ENCODE results near the gene MTUS2.

The MTUS2 gene

DNA sequence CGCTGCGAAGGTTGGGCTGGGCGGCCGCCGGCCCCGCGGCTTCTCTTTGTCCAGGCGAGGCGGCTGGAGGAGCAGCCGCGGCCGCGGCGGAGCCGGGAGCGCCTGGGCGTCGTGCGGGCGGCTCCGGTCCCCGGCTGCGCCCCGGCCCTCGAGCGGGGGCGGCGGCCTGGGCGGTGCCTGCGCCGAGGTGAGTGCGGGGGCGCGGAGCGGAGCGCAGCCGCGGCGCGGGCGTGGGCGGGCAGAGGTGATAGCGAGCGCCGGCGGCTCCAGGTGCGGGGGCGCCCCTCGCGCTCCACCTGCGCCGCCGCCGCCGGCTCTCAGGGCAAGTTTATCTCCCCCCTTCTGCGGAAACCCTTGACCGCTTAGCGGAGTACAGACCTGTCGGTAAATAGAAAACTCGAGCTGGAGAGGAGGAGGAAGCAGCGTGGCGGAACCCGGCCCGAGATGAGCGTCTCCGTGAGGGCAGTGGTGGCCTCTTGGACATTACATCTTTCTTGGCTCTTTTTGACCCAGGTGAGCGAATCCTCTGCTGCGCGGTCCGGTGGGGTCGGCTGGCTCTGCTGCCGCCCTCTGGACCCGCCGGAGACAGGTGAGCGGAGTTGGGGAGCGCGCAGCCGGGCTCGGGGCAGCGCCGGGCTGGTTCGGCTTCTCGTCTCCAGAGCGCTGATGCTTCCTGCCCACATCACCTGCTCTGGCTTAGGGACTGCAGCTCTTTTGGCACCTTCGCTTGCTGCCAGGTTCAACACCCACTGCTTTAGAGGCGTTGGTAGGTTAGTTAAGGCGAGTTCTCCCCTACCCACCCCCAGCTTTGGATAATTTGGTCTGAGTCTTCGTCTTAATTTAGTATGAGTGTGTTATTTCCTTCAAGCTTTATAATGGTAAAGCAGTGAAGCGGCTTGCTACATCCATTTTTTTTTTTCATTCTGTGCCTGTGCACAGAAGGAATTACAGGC, at the start of gene MTUS2:
Gene MTUS2 (plus strand): TSS at position 241 of the 953 bp plus-strand sequence.
- DNase-seq: peak; percentile 44 to 69

DNA sequence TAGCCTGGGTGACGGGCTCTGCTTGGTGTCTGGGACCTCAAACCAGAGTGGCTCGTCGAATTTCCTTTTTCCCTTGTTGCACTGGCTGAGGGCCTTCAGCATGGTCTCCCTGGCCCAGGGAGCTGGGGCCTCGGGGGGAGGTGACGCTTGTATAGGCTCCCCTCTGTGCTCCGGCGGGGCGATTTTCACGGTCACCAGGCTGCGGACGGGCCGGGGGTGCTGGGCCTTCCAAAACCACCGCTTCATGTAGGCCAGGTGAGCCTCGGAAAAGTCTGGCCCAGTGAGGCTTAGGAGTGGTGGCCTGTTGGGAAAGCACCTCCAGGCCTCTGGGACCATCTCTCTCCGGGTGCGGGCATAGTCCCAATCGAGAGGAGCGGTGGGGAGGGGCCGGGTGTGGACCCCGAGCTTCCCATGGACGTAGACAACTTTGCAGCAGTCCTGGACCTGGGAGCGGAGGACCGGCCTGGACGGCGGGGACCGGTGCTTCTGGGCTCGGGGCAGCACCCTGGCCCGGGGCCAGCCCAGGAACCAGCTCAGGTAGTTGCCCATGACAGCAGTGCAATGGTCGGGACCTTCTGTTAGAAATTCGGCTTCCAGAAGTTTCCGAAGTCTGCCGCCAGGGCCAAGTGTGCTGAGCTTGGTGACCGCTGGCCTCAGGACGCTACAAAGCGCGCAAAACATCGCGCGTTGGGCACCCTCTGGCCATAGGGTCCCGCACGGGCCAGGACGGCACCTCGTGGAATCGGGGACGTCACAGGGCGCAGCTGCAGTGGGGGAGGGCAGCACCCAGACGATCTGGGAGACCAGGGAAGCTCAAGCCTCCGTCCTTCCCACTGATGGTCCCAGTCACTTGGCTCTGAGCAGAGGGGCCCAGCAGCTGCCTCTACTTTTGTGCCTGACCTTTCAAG, 41.6 kb upstream of the MTUS2 start:
- no peak for DNase-seq

DNA sequence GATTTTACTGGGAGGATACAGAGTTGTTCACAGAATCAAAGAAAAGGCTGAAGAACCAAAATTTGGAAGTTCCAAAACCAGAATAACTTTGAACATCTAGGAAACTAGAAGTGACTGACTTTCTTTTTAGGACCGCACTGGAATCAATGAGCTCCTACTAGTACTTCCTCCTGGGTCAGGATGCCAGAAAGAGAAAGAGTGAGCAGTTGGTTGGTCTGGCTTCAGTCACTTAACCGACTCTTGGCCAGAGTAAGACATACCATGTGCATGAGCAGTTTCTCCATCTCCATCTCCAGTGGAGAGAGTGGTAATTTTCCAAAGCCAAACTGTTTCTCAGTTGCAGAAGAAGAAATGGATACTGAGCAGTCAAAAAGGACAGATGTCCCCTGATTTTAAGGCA, 27.1 kb upstream of the MTUS2 start:
- no peak for DNase-seq

DNA sequence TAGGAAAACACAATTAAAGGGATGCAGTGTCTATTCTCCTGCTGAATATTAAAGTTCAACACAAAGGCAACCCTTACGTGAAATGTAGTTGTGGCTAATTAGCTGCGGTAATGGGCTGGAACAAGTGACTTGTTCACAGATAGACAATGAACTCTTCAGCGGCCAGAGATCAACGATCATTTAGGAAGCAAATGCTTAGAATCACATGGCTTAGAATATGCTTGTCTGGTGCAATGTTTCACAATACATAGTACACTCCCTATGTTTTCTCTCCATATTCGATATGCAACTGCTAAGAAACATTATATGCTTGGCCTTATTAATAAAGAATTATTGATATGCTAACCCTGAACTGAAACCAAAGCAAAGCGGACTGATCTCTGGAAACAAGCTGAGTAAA, 25.7 kb upstream of the MTUS2 start:
- no peak for DNase-seq

DNA sequence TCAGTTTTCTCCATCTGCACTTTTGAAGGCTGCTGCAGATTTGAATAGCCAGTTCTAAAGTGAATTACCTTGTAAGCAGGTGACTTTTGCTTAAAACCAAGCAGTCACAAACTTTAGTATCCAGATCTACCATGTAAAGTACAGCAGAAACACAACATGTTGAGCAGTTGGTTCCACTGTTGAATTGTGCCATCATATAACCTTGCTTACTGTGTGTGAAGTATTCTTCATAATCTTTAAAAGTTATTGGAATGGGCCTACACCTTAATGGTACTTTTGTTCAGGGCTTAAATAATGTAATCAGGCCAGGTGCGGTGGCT, 23.2 kb upstream of the MTUS2 start:
- no peak for DNase-seq

DNA sequence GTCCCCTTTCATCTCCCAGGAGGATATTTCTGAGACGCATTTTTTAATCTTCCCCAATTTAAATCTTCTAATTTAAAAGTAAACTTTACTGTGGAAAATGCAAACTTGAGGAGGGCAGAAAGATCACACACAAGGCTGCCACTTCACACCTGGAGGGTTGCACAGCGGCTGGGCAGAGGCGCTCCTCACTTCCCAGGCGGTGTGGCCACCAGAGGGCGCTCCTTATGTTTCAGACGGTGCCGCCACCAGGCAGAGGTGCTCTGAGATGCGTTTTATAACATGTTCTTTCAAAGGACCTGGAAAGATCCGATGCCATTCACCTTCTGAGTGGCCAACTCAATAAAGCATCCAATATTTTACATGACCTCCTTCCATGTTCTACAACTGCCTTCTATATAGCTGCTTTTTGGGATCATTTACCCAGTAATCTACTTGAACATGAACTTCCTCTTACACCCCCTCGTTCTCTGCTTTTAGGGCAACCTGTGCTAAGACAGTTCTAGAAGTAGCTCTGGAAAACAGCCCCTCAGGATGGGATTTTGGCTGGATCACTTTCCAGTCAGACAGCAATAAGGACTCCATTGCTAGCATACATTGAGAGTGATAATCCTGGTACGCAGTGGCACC, 14.8 kb upstream of the MTUS2 start:
- no peak for DNase-seq

DNA sequence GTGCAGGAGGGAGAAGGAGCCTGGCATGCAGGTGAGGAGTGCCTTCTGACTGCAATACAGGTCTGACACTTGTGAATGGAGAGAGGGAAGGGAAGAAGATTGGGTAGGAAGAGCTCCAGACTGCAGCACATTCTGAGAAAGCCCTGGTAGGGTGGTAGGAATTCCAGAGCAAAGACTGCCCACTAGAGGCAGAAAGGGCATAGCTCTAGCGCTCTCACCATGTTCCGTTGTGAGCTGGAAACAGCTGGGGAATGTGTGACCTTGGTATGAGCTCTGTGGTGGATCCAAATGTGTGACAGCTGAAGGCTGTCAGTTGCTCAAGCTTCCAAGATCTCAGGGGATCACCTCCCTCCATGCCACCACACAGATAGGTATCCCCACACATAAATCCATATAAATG, 2.9 kb upstream of the MTUS2 start:
- no peak for DNase-seq

DNA sequence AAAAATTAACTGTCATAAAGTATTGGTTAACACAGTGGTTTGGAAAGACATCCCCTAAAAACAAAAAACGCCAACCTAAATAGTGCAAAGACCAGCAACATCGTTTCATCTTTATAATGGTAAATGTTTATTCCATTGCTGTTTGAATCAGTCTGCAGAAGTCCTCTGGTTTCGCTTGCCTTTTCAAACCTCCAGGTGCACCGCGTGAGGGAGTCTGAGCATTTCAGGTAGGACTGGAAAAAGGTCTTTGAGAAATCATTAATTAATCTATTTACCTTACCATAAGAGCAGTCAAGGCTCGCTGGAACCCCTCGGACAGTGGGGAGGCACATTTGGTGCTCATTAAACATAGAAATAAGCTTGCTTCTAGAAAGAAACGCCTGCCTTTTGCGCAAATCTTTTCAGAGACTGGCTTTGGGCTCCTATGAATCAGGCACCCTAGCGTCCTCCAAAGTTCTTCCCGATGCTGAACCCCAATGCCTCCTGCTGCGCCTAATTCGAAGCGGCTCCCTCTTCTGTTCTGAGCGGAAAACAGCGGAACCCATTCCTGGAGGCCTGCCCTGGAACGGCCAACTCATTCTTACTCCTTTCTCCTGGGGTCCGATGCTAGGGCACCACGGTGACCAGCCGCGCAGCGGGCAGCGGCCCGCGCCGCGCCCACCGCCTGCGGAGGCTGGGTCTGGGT, 951 bp upstream of the MTUS2 start:
- DNase-seq: no peak

DNA sequence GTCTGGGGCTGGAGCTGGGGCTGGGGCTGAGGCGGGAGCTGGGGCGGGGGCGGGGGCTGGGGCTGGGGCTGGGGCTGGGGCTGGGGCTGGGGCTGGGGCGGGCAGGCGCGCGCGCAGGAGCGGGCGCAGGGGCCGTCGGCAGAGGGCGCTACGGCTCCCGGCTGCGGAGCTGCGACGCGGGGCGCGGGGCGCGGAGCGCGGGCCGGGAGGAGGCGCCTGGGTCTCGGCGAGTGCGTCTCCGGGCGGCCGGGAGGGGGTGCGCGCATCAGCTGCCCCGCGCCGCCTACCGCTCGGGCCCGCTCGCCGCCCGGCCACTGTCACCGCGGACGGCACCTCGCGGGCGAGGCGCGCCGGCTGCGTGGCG, 422 bp upstream of the MTUS2 start:
- DNase-seq: peak; percentile 20 to 33

DNA sequence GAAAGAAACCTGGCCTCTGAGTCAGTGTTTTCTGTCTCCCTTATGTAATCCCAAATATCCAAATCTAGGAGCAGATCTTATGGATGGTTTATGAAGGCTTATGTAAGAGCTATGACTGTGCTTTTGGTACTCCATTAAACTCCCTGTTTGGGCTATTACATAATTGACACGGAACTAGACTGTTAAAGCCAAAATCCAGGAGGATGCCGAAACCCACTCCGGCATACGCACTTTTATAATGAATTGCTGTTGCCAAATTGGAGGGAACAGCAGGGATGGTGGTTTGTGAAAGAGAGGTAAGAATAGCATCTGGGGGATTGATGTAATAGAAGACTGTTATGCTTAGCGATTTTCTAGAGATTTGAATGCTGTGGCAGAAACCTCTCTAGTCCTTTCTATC, 2.0 kb downstream of the MTUS2 start:
- no peak for DNase-seq

DNA sequence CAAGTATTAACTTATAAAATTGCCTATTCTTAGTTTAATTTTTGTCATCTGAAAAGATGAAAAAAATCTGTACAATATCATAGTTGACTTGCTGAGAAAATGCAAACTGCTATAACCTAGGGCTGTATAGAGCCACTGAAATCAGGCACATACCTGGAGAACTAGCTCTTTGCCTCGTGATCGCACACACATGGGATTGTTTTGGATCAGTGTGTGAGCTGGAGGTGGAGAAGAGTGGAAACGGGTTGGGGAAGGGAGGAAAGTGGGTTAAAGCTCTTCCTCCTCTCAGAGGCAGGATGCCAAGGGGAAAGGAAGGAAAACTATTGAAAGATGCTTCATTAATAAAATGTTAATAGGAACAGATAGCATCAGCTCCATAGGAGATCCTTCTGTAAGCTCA, 2.7 kb downstream of the MTUS2 start:
- DNase-seq: no peak

DNA sequence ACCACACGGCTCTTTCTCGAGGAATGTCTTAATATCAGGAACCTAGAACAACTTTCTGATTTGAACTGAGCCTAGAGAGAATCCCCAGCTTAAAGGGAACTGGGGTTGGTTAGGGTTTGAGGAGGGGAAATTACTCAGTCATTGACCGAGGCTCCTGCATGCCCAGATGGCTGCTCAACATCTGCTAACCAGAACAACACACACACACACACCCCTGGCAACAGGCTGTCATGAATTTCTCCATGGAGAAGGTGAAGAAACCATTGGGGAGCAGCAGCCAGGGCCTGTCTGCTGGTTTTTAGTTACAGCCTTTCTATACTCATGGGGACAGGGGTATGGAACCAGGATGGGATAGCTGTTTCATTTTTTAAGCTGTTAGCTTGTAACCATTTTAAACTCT, 5.2 kb downstream of the MTUS2 start:
- DNase-seq: no peak

DNA sequence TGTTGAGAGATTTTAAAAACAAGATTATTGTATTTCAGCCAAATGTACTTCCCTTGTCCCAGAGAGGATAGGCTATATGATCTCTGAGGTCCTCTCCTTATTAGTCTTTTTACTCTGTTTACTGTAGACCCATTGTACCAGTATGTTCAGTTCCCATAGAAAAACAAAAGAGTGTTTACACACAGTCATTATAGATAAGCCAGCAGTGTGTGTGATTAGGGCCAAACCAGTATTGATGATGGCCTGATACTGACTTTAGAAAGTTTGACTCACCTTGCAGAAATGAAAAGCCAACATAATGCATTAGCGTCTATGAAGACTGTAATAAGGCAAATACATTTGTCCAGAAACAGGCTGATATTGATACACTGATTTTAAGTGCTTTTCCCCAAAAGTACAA, 6.2 kb downstream of the MTUS2 start:
- no peak for DNase-seq

DNA sequence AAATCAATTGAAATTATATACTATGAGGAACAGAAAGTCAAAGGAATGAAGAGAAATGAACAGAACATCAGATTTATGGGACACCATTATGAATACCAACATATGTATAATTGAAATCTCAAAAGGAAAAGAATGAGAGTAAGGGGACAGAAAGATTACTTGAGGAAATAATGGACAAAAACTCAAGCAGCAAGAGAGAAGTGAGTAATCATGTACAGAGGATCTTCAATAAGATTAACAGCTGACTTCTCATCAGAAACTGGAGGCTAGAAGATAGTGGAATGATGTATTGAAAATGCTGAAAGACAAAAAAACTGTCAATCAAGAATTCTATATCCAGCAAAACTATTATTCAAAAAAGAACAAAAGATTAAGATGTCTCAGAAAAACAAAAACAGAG, 10.4 kb downstream of the MTUS2 start:
- no peak for DNase-seq

DNA sequence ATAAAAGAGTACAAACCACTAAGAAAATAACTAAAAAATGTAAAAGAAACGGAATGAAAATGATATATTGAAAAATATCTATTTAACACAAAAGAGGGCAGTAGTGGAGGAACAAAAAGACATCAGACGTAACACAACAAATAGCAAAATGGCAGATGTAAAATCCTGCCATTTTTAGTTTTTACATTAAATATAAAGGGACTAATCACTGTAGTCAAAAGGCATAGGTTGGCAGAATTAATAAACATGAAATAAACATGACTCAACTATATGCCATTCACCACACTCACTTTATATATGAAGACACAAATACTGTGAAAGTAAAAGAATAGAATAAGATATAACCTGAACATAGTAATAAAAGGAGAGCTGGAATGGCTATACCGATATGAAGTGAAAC, 11.0 kb downstream of the MTUS2 start:
- no peak for DNase-seq

DNA sequence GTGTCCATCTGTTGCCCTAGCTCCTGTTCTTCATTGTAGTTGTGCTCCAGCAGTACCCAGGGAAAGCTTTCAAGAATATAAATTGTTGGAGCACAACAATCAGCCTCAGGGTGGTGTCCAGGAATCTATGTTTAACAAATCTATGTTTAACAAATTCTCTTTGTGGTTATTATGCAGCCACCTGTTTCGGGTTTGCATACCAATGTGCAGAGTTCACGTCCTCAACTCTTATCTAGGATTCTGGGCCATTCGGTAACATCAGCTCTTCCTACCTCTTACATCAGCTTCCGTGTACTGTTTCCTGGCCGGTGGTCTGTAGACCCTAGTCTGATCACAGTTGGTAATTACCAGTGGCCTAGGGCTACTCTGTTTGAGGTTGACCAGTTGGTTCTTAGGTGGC, 17.0 kb downstream of the MTUS2 start:
- DNase-seq: no peak

DNA sequence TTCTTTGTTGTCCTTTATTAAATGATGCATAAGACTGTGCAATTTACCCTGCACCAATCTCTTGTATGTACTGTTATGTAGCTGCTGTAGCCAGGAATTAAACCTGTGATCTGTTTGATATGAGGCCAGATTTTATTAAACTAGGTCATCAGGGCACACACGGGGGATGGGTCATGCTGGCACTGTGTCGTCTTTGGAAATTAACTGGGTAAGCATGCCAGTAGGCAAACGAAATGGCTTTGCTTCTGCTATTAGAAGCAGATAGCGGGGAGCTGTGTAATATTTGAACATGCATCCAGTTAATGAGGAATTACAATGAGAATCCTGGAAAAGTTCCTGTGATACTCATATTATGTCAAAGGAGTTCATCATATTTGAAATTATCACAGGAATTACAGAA, 23.5 kb downstream of the MTUS2 start:
- DNase-seq: no peak

DNA sequence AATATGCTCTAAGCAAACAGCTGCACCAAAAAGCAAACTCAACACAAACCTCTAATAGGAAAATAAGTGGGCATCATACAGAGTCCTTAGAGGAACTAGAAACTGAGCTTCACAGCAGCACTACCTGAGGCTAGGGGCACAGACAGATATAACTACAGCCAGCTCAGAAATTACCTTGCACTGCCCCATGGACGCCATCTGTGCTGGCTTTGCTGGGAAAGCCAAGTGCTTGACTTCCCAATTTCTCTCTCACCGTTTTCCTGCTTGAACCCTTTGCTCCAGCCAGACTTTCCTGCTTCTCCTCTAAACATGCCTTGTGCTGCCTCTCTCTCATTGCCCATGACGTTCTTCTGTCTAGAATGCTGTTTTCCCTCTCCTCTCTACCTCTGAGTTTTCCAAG, 29.3 kb downstream of the MTUS2 start:
- DNase-seq: no peak

DNA sequence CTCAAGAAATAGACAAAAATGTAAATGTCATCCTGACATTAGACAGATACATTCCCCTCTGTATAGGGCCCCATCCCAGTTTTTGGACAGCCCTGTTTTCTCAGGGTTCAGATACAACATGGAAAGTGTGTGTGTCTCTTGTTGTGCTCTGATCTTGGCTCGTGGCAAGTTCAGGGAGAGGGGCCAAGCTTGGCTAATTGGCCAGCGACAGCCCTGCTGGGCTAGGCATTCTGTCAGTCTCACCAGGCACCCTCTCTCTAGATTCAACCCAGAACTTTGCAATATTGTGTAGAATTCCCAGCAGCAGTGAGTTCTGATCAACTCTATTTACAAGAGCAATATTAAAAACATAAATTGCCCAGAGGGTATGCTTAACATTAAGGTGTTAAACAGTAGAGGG, 30.1 kb downstream of the MTUS2 start:
- DNase-seq: no peak

DNA sequence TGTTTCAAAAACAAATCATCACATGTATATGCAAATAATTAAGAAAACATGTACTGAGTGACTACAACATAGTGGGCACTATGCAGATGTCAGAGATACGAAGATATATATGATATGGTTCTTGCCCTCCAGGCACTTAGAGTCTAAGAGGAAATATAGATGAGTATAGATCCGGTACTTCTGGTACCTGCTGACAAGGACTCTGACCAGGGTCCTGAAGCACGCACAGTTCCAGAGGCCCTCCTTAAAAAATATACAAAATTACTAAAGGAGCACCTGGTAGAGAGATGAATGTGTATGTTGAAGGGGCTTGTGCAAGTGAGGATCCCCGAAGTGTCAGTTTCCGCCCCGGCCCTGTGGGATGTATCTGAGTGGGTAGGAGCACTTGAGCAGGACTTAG, 31.3 kb downstream of the MTUS2 start:
- DNase-seq: no peak

DNA sequence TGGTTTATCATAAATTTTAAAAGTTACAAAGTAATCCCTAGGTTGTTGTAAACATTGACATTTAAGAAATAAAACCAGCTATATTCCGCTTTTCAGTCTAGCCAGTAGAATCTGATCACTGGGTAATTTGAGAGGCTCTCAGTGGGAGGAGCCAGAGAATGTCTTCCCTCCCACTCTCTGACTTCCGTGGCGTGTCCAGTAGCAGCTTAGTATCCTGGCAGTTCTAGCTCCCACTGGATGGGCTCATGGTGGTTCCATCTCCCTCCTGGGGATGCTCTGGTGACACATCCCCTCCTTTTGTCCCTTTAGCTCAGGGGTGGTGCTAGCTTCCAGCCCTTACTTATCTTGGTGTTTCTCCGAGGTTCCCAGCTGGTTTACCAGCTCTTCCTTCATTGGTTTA, 34.5 kb downstream of the MTUS2 start:
- no peak for DNase-seq

DNA sequence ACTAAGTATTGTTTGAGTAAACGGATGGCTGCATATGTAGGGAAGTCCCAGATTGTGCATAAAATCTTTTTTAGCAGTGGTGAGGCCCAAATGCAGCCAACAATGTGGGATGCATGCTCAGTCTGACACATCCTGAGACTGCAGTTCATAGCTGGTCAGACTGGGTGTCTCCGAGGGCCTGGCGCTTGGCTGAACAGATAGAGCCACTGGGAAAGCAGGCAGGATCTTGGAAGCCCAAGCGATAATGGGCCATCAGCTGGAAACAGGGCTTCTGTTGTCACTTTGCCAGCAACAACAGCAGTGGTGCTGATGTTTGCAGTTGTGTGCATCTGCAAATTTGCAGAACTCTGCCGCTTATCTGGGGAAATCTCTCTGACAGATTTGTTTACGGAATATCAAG, 36.1 kb downstream of the MTUS2 start:
- no peak for DNase-seq

DNA sequence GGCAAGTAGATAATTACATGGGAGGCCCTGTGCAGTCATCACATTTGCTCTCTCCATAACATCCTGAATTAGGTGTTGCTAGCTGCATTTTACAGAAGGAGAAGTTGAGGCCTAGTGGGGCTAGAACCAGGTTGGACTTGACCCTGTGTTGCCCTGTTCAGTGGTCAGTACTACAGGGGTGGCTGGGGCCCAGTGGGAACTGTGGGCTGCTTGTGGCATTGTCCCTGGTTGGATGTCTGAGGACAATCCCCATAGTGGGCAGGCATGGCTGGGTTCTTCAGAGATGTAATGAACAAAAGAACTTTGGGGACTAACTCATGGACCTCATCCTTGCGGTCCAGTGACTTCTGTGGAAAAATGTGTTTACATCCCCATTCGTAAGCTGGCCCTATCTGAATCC, 38.9 kb downstream of the MTUS2 start:
- no peak for DNase-seq

Data from activated CD4-positive, alpha-beta T cell treated with anti-CD3 and anti-CD28 coated beads for 4 hours (primary cell).